Esophagus muscularis mucosa (tissue), 4 donors: ENCODE measurements around the gene MT1A. TPM values are rescaled to one million over a fixed set of nuclear protein-coding genes. Genes with fewer than 3 reads are reported as not detected.
A peak's percentile ranks its signal among the peaks of the same experiment; 100 is the strongest.
"Not testable (repeated sequence)": the region's sequence is repeated elsewhere in the genome, so short reads cannot be mapped to it uniquely, and the experiment has no call there.

Experiments
- DNase-seq: peaks from one replicate; pipeline ENCODE4 v3.0.0-alpha.2; 2017; ENCODE audit errors: extremely low spot score
- H3K27ac ChIP-seq, 4 donors: fragments of 200-600 bp; sonication (generic); replicated peaks in 1 of 4; 1 replicate in 3 of 4; 2 replicates in 1 of 4; pipeline ENCODE4 v1.5.1; 2016 to 2019; ENCODE audit warnings: mild to moderate bottlenecking in 1 of 4
- H3K27me3 ChIP-seq, 4 donors: fragments of 200-600 bp; sonication (generic); one replicate each; pipeline versions ENCODE4 v1.5.1 to v1.6.0; 2016 to 2019
- H3K36me3 ChIP-seq, 4 donors: fragments of 200-600 bp; sonication (generic); one replicate each; pipeline ENCODE4 v1.5.1; 2016 to 2019
- H3K4me1 ChIP-seq, 4 donors: fragments of 200-600 bp; sonication (generic); one replicate each; pipeline ENCODE4 v1.5.1; 2016 to 2019
- H3K4me3 ChIP-seq, 4 donors: fragments of 200-600 bp; sonication (generic); 1 replicate in 2 of 4; 2 replicates in 2 of 4; pipeline ENCODE4 v1.5.1; 2016 to 2019; ENCODE audit warnings: mild to moderate bottlenecking in 4 of 4, moderate library complexity in 1 of 4
- H3K9me3 ChIP-seq, 4 donors: fragments of 200-600 bp; sonication (generic); 1 replicate in 3 of 4; 2 replicates in 1 of 4; pipeline ENCODE4 v1.5.1; 2016 to 2019
- CTCF ChIP-seq, 3 experiments: fragments of 200-600 bp in 2 of 3; fragments of 450-650 bp in 1 of 3; sonication (generic) in 2 of 3; IDR thresholded peaks; one replicate each; pipeline ENCODE4 v1.5.1; 2017 to 2019; ENCODE audit warnings: antibody characterized with exemption in 3 of 3, mild to moderate bottlenecking in 2 of 3, moderate library complexity in 1 of 3
- EP300 ChIP-seq: sonication (generic); formaldehyde crosslinking; IDR thresholded peaks from one replicate; pipeline ENCODE4 v1.6.1; 2017; ENCODE audit warnings: antibody characterized with exemption
- POLR2A ChIP-seq: fragments of 450-650 bp; IDR thresholded peaks from one replicate; pipeline ENCODE4 v1.6.1; 2017; ENCODE audit warnings: antibody characterized with exemption, moderate library complexity, mild to moderate bottlenecking, low read depth
- POLR2AphosphoS5 ChIP-seq, 2 donors: sonication (generic); formaldehyde crosslinking; IDR thresholded peaks; one replicate each; pipeline ENCODE4 v1.6.1; 2017; ENCODE audit warnings: antibody characterized with exemption in 2 of 2
- WGBS: methylation state at CpG from one replicate; pipeline ENCODE4 v1.1.5; 2018; 5-methylcytosine and 5-hydroxymethylcytosine counted together
- intact Hi-C: fragments of 100-400 bp; cut with DNase I; formaldehyde crosslinking; loops from one replicate; pipeline ENCODE4 v1.15.1; 2023
- total RNA-seq, 4 donors: library from RNA; depleted of rRNA; stranded (reverse); fragments of >200 nt; gene quantifications; one replicate each; pipeline versions ENCODE4 v1.1.0 to v1.2.1, GENCODE V29; 2016

Gene MT1A
- total RNA-seq, 4 donors from 2014 or later = 1.7 to 371 (median 21.3) TPM; not detected in 1

DNA sequence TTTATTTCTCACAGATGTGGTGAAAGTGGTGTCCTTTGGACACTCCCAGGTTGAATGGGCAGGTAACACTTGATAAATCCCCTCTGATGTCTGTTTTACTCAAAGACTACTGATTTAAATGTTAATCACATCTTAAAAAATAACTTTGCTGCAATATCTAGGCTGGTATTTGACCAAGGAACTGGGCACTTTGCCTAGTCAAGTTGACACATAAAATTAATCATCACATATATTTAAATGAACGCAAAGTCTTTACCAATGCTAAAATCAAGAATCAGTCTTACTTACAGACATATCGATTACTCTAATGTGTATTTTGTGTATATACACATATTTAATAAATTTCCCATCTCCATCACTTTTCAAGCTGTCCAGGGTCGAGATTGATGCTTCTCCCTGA lies 23.1 kb upstream of the MT1A start:
- Histone ChIP-seq H3K9me3 (no peaks in the 10 kb centered on the region), H3K27me3 (no peaks in the 10 kb centered on the region), H3K36me3 (no peaks in the 10 kb centered on the region), H3K4me1 (peaks cover 27 to 42% (median 33%) of the 10 kb centered on the region in 4 donors), H3K27ac (no peak overlapping the region), H3K4me3 (no peak overlapping the region)
- WGBS = 89% methylated on average over 3 of the region's 3 CpGs
- DNase-seq = no peak
- intact Hi-C loops = no loop called here
- TF ChIP-seq POLR2AphosphoS5 (IDR thresholded peaks at IDR 0.05) = no peak
- no peak for TF ChIP-seq CTCF (IDR thresholded peaks at IDR 0.05)
- no peak for TF ChIP-seq POLR2A
- TF ChIP-seq EP300 = no peak

DNA sequence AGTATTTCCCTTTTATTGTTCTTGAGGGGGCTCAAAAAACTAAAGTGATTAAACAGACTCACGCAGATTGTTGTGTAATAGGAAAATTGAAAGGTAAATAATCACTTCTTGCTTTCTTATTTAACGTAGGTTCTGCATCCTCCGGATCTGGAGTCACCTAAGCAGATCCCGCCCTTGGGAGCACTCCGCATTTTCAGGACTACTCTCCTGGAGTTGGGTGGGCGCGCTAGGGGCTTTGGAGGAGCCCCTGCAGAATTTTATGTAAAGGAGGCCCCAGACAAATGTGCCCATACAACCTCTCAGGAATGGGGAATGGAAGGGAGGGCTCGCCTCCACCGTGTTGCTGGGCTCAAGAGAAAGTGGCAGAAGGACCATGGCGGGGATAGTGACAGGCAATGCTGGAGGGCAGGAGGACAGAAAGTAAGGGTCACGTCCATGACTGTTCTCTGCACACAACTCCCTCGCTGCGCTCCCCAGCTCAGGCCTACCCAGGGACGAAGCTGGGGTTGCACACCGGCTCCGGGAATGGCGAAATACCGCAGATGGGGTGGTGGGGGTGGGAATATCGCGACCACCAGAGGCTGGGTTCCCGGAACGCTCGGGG lies 21.8 kb upstream of the MT1A start:
- peak overlapping the region; percentile 52 to 58 (median 53) for H3K4me3 ChIP-seq
- H3K4me1 ChIP-seq = peaks cover 15 to 29% (median 22%) of the 10 kb centered on the region in 4 donors

DNA sequence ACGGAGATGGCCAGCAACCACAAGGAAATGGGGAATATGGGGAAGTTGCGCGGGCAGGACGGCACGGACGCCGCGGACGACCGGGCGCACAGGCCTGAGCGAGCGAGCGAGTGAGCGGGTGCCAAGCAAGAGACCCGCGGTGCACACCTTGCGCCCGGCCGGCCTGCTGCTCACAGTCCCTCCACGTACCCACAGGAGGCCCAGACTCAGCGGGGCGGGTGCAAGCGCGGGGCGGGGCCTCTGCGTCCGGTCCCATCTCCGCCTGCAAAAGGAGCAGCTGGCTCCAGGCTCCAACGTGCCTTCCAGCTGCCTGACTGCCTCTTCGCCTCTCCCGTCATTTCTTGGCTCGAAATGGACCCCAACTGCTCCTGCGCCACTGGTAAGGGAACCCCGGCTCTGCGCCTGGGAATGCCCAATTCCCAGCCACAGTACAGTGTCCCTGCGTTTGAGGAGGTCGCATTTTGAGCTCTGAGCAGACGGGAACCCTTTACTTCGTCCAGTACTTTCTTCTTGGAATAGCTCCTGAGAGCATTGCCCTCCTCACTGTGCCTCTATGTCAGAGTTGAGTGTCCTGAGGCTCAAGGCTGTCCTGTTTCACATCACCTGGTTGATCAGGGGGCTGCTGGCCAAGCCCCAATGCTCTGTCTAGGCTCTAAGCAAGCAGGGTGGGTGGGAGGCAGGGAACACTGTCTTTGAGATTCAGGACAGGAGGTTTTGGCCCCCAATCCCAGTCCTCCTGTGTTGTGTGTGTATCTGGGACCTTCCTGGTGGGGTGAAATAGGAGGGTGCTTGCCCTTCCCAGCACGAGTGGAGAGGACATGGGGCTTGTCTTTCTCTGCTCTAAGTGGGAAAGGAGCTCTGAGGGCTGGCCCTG lies 21.0 kb upstream of the MT1A start:
- Histone ChIP-seq H3K4me3 (peak overlapping the region; percentile 52 to 58 (median 53)), H3K27ac (peak overlapping the region; percentile 63 to 68 (median 65)), H3K27me3 (no peaks in the 10 kb centered on the region), H3K4me1 (peaks cover 15 to 28% (median 23%) of the 10 kb centered on the region in 4 donors), H3K9me3 (no peaks in the 10 kb centered on the region), H3K36me3 (no peaks in the 10 kb centered on the region)
- no peak for DNase-seq
- intact Hi-C loops = no loop called here
- 12% methylated on average over 3 of the region's 41 CpGs for WGBS
- TF ChIP-seq CTCF (IDR thresholded peaks at IDR 0.05) (peak in 1 of 3 experiments; percentile 2), EP300 (no peak), POLR2AphosphoS5 (IDR thresholded peaks at IDR 0.05) (peak in 1 of 2 donors; percentile 84), POLR2A (no peak)

More for the DNA sequence above, 21.8 kb upstream of the MT1A start:
- Histone ChIP-seq H3K27ac (peak overlapping the region; percentile 63 to 68 (median 65)), H3K9me3 (no peaks in the 10 kb centered on the region), H3K27me3 (no peaks in the 10 kb centered on the region), H3K36me3 (no peaks in the 10 kb centered on the region)
- TF ChIP-seq EP300 (no peak), POLR2AphosphoS5 (IDR thresholded peaks at IDR 0.05) (no peak)
- no peak for DNase-seq
- WGBS = 81% methylated on average over 11 of the region's 23 CpGs
- intact Hi-C loops = no loop called here

GRCh38 chr16:56618138-56618537 lies 20.3 kb upstream of the MT1A start:
- Histone ChIP-seq H3K36me3 (no peaks in the 10 kb centered on the region), H3K4me1 (peaks cover 15 to 28% (median 23%) of the 10 kb centered on the region in 4 donors), H3K4me3 (peak overlapping the region in 1 of 4 donors; percentile 58), H3K9me3 (no peaks in the 10 kb centered on the region), H3K27ac (peak overlapping the region in 2 of 4 donors; percentile 65 to 68), H3K27me3 (no peaks in the 10 kb centered on the region)
- no peak for TF ChIP-seq EP300
- no peak for TF ChIP-seq POLR2A
- no peak for TF ChIP-seq POLR2AphosphoS5 (IDR thresholded peaks at IDR 0.05)
- TF ChIP-seq CTCF (IDR thresholded peaks at IDR 0.05) = no peak
- no peak for DNase-seq
- intact Hi-C loops = no loop called here
- 86% methylated on average over 6 of the region's 6 CpGs for WGBS

GRCh38 chr16:56620339-56620897 lies 18.0 kb upstream of the MT1A start:
- Histone ChIP-seq H3K9me3 (no peaks in the 10 kb centered on the region), H3K4me1 (peaks cover 20 to 35% (median 26%) of the 10 kb centered on the region in 4 donors), H3K27ac (no peak overlapping the region), H3K27me3 (no peaks in the 10 kb centered on the region), H3K36me3 (no peaks in the 10 kb centered on the region), H3K4me3 (no peak overlapping the region)
- WGBS = 87% methylated on average over 7 of the region's 8 CpGs
- TF ChIP-seq EP300 (no peak), POLR2A (no peak), POLR2AphosphoS5 (IDR thresholded peaks at IDR 0.05) (no peak), CTCF (IDR thresholded peaks at IDR 0.05) (no peak)
- intact Hi-C loops = loop anchor here (10.0 kb wide), 1 partner anchor 196 kb away; the partner anchor contains the start of gene AMFR
- no peak for DNase-seq

GRCh38 chr16:56621665-56622445 lies 16.6 kb upstream of the MT1A start:
- not testable (repeated sequence) for H3K4me3 ChIP-seq, H3K9me3 ChIP-seq, DNase-seq, H3K27me3 ChIP-seq, H3K36me3 ChIP-seq
- WGBS = 80% methylated on average over 4 of the region's 4 CpGs
- H3K4me1 ChIP-seq = peaks cover 32 to 45% (median 35%) of the 10 kb centered on the region in 4 donors
- peak overlapping the region in 3 of 4 donors; percentile 27 to 35 (median 27) for H3K27ac ChIP-seq
- intact Hi-C loops = loop anchor here (10.0 kb wide), 1 partner anchor 197 kb away; the partner anchor contains the start of gene AMFR
